Progenitor cell of endocrine pancreas (in vitro differentiated cells): Measurements from ENCODE around the gene ATP12A. TPM values are rescaled to one million over a fixed set of nuclear protein-coding genes. Genes with fewer than 3 reads are reported as not detected.

Experiments used
- DNase-seq: peaks from one replicate; pipeline ENCODE4 v3.0.0; 2021; ENCODE audit warnings: low spot score; ENCODE audit not compliant: unreplicated experiment
- H3K27ac Mint-ChIP-seq: 2 replicates; pipeline ENCODE4 v1.8.0; 2021; ENCODE audit warnings: mild to moderate bottlenecking, moderate library complexity, mixed read lengths
- H3K27me3 Mint-ChIP-seq: 2 replicates; pipeline ENCODE4 v1.8.0; 2021; ENCODE audit warnings: mixed read lengths
- H3K36me3 Mint-ChIP-seq: 2 replicates; pipeline ENCODE4 v1.8.0; 2022; ENCODE audit warnings: mixed read lengths; ENCODE audit not compliant: insufficient read depth
- H3K4me1 Mint-ChIP-seq: 2 replicates; pipeline ENCODE4 v1.8.0; 2021; ENCODE audit warnings: low read depth, mixed read lengths
- H3K4me3 Mint-ChIP-seq: 2 replicates; pipeline ENCODE4 v1.8.0; 2021; ENCODE audit warnings: low read depth, mild to moderate bottlenecking, moderate library complexity, mixed read lengths
- H3K9me3 Mint-ChIP-seq: 2 replicates; pipeline ENCODE4 v1.8.0; 2021; ENCODE audit warnings: low read depth, mixed read lengths
- CTCF ChIP-seq: fragments of 200-600 bp; sonication (generic); IDR thresholded peaks from one replicate; pipeline ENCODE4 v1.5.0; 2021; ENCODE audit warnings: antibody characterized with exemption, mild to moderate bottlenecking; ENCODE audit not compliant: unreplicated experiment
- total RNA-seq: library from RNA; stranded (reverse); gene quantifications from 2 replicates; pipeline ENCODE4 v1.2.1, GENCODE V29; 2021

Gene ATP12A
- total RNA-seq, 1 donor from 2014 or later, result 1.9 TPM

- Mint-ChIP-seq H3K27ac (no peak overlapping the region), H3K27me3 (peaks cover 91% of the 10 kb centered on the region), H3K4me1 (peaks cover 15% of the 10 kb centered on the region), H3K36me3 (no peaks in the 10 kb centered on the region), H3K4me3 (peak overlapping the region; percentile 70), H3K9me3 (no peaks in the 10 kb centered on the region)
- TF ChIP-seq CTCF, result no peak
- DNase-seq, result peak; percentile 27
Measured at GRCh38 chr13:24747248-24748060, 67.2 kb downstream of the ATP12A start.

- DNase-seq, result no peak
- no peak for TF ChIP-seq CTCF
- Mint-ChIP-seq H3K4me1 (peaks cover 15% of the 10 kb centered on the region), H3K27me3 (peaks cover 86% of the 10 kb centered on the region), H3K4me3 (peak overlapping the region; percentile 67), H3K9me3 (no peaks in the 10 kb centered on the region), H3K27ac (no peak overlapping the region), H3K36me3 (no peaks in the 10 kb centered on the region)
Measured at GRCh38 chr13:24748061-24748400, 67.8 kb downstream of the ATP12A start.

GRCh38 chr13:24759197-24759596 is 79.0 kb downstream of the ATP12A start:
- TF ChIP-seq CTCF, result no peak
- H3K36me3 Mint-ChIP-seq, result no peaks in the 10 kb centered on the region
- no peak overlapping the region for H3K4me3 Mint-ChIP-seq
- H3K27me3 Mint-ChIP-seq, result peaks cover 14% of the 10 kb centered on the region
- no peak overlapping the region for H3K27ac Mint-ChIP-seq
- H3K4me1 Mint-ChIP-seq, result no peaks in the 10 kb centered on the region
- H3K9me3 Mint-ChIP-seq, result no peaks in the 10 kb centered on the region
- no peak for DNase-seq

Other genes with a start within 250 kb of the ATP12A start
- 47.3 and 48.9 TPM in 2 replicates for gene PARP4, start 167.6 kb upstream of the ATP12A start, total RNA-seq
- not detected in 2 replicates for gene RNF17, start 83.8 kb downstream of the ATP12A start, total RNA-seq